ENCODE results near the gene KRT75.

KRT75 gene

DNA sequence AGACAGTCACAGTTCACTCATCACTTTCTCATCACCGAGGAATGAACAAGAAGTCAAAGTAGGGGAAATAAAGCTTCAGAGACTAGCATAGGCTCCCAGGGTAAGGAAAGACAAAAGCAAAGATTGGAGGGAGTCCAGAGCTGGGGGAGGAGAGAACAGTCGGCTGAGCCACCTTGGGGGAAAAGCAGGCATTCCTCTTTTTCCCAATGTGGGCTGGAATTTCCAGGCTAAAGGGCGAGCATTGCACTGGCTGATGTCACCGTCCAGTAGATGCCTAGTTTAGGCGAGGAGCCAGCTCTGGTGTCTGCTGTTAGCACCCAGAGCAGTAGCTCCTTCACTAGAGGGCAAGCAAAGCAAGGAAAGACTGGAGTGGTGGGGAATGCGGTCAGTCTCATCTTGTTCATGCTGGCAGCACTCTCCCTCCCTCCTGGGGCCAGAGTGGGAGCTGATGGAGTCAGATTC lies 8.5 kb upstream of the KRT75 start (continued):
- TF ChIP-seq, protein P1, sequence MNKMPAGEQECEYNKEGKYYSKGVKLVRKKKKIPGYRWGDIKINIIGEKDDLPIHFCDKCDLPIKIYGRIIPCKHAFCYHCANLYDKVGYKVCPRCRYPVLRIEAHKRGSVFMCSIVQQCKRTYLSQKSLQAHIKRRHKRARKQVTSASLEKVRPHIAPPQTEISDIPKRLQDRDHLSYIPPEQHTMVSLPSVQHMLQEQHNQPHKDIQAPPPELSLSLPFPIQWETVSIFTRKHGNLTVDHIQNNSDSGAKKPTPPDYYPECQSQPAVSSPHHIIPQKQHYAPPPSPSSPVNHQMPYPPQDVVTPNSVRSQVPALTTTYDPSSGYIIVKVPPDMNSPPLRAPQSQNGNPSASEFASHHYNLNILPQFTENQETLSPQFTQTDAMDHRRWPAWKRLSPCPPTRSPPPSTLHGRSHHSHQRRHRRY (tag by site-specific recombination; IDR thresholded peaks at IDR 0.05), result no peak
- TF ChIP-seq ZNF350 (tag by site-specific recombination; IDR thresholded peaks at IDR 0.05) (no peak), ZNF473 (tag by site-specific recombination; IDR thresholded peaks at IDR 0.05) (no peak), ZNF341 (tag by site-specific recombination; IDR thresholded peaks at IDR 0.05; ENCODE audit: low read depth) (peak; percentile 74), ZNF654 (tag by site-specific recombination; IDR thresholded peaks at IDR 0.05; ENCODE audit: low read depth) (peak; percentile 29), ZNF266 (tag by site-specific recombination; IDR thresholded peaks at IDR 0.05; ENCODE audit: low read depth) (no peak), REPIN1 (tag by site-specific recombination; IDR thresholded peaks at IDR 0.05; ENCODE audit: low read depth) (no peak), ZNF132 (tag by site-specific recombination; IDR thresholded peaks at IDR 0.05; ENCODE audit: borderline replicate concordance) (no peak), ZNF394 (tag by site-specific recombination; IDR thresholded peaks at IDR 0.05; ENCODE audit: borderline replicate concordance) (no peak), ZNF664 (tag by site-specific recombination; IDR thresholded peaks at IDR 0.05) (no peak), KLF9 (tag by site-specific recombination; IDR thresholded peaks at IDR 0.05; ENCODE audit: low read depth) (no peak), ZNF416 (tag by site-specific recombination; IDR thresholded peaks at IDR 0.05) (no peak), ZBTB7A (tag by site-specific recombination; IDR thresholded peaks at IDR 0.05; ENCODE audit: low read depth) (no peak), ZNF274 (IDR thresholded peaks at IDR 0.05; ENCODE audit: low read length) (no peak), ZNF274 (tag by site-specific recombination; IDR thresholded peaks at IDR 0.05; ENCODE audit: borderline replicate concordance) (no peak), ZNF37A (tag by site-specific recombination; IDR thresholded peaks at IDR 0.05) (no peak), ZNF548 (tag by site-specific recombination; IDR thresholded peaks at IDR 0.05) (no peak)
- TF ChIP-seq, protein P2, sequence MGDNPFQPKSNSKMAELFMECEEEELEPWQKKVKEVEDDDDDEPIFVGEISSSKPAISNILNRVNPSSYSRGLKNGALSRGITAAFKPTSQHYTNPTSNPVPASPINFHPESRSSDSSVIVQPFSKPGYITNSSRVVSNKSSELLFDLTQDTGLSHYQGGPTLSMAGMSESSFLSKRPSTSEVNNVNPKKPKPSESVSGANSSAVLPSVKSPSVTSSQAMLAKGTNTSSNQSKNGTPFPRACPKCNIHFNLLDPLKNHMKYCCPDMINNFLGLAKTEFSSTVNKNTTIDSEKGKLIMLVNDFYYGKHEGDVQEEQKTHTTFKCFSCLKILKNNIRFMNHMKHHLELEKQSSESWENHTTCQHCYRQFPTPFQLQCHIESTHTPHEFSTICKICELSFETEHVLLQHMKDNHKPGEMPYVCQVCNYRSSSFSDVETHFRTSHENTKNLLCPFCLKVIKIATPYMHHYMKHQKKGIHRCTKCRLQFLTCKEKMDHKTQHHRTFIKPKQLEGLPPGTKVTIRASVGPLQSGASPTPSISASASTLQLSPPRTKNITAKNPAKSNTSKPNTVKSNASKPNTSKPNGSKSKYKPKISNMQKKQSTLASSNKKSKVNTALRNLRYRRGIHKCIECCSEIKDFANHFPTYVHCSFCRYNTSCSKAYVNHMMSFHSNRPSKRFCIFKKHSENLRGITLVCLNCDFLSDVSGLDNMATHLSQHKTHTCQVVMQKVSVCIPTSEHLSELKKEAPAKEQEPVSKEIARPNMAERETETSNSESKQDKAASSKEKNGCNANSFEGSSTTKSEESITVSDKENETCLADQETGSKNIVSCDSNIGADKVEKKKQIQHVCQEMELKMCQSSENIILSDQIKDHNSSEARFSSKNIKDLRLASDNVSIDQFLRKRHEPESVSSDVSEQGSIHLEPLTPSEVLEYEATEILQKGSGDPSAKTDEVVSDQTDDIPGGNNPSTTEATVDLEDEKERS (tag by site-specific recombination; IDR thresholded peaks at IDR 0.05), result no peak
- TF ChIP-seq, protein P3, sequence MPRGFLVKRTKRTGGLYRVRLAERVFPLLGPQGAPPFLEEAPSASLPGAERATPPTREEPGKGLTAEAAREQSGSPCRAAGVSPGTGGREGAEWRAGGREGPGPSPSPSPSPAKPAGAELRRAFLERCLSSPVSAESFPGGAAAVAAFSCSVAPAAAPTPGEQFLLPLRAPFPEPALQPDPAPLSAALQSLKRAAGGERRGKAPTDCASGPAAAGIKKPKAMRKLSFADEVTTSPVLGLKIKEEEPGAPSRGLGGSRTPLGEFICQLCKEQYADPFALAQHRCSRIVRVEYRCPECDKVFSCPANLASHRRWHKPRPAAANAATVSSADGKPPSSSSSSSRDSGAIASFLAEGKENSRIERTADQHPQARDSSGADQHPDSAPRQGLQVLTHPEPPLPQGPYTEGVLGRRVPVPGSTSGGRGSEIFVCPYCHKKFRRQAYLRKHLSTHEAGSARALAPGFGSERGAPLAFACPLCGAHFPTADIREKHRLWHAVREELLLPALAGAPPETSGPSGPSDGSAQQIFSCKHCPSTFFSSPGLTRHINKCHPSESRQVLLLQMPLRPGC (tag by site-specific recombination; IDR thresholded peaks at IDR 0.05), result 0 out of 2 replicates have a peak, but pooled peaks have one; percentile 21
- TF ChIP-seq, protein P4, sequence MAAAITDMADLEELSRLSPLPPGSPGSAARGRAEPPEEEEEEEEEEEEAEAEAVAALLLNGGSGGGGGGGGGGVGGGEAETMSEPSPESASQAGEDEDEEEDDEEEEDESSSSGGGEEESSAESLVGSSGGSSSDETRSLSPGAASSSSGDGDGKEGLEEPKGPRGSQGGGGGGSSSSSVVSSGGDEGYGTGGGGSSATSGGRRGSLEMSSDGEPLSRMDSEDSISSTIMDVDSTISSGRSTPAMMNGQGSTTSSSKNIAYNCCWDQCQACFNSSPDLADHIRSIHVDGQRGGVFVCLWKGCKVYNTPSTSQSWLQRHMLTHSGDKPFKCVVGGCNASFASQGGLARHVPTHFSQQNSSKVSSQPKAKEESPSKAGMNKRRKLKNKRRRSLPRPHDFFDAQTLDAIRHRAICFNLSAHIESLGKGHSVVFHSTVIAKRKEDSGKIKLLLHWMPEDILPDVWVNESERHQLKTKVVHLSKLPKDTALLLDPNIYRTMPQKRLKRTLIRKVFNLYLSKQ (tag by site-specific recombination; IDR thresholded peaks at IDR 0.05; ENCODE audit: borderline replicate concordance), result no peak
- TF ChIP-seq, protein P5, sequence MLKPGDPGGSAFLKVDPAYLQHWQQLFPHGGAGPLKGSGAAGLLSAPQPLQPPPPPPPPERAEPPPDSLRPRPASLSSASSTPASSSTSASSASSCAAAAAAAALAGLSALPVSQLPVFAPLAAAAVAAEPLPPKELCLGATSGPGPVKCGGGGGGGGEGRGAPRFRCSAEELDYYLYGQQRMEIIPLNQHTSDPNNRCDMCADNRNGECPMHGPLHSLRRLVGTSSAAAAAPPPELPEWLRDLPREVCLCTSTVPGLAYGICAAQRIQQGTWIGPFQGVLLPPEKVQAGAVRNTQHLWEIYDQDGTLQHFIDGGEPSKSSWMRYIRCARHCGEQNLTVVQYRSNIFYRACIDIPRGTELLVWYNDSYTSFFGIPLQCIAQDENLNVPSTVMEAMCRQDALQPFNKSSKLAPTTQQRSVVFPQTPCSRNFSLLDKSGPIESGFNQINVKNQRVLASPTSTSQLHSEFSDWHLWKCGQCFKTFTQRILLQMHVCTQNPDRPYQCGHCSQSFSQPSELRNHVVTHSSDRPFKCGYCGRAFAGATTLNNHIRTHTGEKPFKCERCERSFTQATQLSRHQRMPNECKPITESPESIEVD (tag by site-specific recombination; IDR thresholded peaks at IDR 0.05), result no peak

All from HEK293 (cell line).